Hematopoietic multipotent progenitor cell (in vitro differentiated cells): ENCODE data around the gene TOR4A. TPM values are rescaled to one million over a fixed set of nuclear protein-coding genes. Genes with fewer than 3 reads are reported as not detected.
"Not testable (repeated sequence)": the region's sequence is repeated elsewhere in the genome, so short reads cannot be mapped to it uniquely, and the experiment has no call there.

Experiments used
- DNase-seq, 3 donors: peaks; one replicate each; pipeline ENCODE4 v3.0.0-alpha.2; 2011 to 2015; ENCODE audit warnings: low read depth in 2 of 3, low spot score in 2 of 3
- total RNA-seq: library from RNA; depleted of rRNA; stranded (reverse); fragments of >200 nt; gene quantifications from one replicate; pipeline ENCODE4 v1.2.3, GENCODE V29; 2012

The TOR4A gene
- total RNA-seq, 1 donor = 25.0 TPM

DNA sequence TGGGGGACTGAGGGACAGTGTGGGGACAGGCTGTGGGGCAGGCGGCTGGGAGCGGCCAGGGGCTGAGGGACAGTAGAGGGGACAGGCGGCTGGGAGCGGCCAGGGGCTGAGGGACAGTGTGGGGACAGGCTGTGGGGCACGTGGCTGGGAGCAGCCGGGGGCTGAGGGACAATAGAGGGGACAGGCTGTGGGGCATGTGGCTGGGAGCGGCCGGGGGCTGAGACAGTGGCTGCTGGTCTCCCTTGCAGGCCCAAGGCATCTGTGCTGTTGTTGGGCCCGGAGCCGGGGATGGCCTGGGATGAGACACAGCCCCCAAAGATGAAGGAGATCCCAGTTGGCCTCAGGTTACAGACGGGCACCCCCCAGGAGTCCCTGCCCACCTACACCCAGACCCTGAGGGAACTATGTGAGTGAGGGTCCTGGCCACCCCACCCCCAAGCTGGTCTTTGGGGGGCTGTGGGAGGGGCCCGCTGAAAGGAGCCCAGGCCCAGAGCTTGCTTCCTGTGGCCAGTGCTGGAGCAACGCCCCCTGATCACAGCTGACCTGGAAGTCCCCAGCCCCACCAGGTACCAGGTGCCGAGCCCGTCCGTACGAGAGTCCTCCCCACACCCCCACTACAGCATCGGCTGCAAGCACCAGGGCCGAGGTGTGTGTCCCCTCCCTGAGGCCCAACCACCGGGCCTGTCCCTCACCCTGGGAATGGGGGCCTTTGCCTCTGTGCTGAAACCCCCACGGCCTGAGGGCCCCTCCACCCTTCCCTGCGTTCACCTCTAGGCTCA is 25.8 kb upstream of the TOR4A start:
- no peak for DNase-seq

DNA sequence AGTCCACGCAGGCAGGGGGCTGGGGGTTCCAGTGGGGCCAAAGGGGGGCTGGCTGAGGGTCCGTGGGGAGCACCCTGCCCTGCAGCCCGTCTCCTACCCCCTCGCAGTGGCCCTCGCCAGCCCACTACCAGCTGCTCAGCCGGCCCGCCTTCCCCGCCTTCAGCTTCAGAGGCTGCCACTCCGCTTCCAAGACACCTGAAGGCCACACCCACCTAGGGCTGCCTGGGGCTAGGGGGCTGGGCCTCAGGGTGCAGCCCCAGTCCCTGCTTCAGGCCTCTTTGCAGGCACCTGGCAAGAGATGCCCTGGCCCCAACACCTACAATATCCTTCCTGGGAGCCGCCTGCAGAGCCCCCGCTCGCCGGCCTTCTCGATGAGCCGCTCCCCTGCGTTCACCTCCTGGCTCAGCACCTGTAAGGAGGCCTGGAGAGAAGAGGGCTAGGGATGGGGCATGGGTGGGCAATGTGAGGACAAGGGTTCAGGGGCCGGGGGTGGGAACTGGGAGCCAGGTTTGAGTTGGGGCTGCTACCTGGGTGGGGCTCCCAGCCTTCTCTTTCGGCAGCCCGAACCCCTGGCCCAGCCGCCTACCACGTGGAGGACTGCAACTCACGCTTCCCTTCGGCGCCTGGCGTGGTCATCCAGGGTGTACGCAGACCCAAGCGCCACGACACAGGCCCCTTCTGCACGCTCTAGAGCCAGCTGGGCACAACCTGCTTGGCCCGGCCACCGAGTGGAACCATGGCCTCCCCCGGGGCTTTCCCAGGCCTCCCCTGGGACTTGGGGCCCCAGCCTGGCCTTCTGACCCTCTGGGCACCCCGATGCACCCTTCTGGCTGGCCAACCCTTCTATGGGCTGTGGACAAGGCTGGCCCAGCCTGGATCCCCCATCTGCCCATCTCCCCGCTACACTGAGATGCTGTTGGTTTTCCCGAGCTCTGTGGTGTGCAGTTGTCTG is 24.7 kb upstream of the TOR4A start:
- no peak for DNase-seq

DNA sequence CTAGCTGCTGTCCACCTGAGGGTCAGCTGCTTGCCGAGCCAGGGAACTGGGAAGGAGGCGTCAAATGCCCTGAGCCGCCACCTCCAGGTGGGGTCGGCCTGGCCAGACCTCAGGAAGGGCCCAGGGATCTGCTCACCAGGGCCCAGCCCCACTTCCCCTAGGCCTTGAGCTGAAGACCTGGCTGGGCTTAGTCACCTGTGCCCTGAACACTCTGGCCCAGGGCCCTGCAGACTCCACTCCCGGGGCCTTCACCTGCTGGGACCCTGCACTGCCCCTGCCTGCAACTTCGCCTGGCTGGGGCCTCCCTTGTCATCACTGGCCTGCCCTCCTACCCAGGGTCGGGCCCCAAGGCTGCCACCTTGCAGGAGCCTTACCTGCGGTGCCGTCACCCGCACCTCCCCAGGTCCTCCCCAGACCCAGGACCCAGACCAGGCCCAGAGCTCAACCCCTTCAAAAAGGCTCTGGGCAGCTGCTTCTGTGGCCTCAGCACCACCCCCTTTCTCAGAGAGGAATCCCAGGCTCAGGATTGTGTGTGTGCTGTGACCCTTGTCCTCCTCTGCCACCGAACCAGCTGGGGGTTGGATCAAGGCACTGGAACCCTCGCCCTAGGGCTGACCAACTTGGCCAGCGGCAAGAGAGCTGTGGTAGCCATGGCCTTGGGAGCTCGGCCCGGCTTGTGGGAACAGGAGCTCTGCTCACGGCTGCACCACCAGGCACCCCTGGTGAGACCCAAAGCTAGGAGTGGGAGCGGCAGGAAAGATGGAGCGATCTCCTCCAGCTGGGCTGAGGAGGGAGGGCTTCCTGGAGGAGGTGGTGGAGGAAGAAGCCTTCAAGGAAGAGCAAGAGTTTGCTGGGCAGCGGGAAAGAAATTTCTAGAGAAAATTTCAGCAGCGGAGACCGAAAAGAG is 23.6 kb upstream of the TOR4A start:
- no peak for DNase-seq

DNA sequence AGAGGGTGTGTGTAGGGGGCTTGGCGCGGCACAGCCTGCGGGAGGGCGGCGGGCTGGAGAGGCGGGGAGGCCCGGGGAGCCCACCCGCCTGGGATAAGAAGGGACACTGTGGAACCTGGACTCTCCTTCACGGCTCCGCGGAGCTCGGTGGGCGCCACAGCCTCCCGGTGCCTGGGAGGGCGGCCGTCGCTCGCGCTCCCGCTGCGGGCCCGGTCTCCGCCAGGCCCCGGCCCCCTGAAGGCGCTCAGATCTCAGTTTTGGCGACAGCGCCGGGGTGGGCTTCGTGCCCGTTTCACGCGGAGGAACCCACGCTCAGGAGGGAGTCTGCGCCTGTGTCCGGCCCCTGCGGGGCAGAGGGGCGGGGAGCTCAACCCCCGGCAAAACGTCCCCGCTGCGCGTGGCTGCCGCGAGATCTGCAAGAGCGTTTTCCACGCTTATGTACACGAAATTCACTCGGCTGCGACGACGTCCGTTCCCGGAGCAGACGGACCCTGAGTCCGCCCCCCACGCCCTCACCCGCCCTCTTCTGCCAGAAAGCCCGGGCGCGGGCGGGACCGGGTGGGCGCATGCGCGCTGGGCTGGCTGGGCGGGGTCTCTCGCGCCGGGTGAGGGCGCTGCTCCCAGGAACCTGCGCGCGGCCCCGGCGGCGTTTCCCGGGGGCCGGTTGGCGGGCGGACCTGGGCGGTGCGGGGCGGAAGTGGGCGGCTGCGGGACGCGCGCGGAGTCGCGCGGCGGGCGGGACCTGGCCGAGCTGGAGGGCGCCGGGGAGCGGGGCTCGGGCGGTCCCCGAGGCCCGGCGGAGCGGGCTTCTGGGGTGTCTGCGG is 22.7 kb upstream of the TOR4A start, which contains the start of gene NELFB:
NELFB (plus strand) TSS at position 704 of the 824 bp plus-strand sequence.
- DNase-seq = peak; percentile 86 to 89 (median 87)

DNA sequence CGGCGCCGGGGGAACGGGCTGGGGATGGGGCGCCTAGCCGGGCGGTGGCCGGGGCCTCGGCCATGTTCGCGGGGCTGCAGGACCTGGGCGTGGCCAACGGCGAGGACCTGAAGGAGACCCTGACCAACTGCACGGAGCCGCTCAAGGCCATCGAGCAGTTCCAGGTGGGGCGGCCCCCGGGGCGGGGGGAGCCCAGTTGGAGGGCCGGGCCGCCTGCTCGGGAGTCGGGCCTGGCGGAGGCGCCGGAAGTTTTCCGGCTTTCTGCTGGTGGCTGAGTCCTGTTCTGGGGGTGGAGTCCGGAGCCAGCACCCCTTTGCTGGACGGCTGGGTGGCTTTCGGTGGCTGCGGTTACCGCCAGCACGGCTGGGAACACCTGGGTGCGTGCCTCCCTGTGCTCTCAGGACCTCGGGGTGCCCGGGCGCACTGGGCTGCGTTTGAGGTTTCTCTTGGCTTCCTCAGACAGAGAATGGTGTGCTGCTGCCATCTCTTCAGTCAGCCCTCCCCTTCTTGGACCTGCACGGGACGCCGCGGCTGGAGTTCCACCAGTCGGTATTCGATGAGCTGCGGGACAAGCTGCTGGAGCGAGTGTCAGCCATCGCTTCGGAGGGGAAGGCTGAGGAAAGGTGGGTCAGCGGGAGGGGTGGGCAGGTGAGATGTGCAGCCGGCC is 21.9 kb upstream of the TOR4A start:
- no peak for DNase-seq

DNA sequence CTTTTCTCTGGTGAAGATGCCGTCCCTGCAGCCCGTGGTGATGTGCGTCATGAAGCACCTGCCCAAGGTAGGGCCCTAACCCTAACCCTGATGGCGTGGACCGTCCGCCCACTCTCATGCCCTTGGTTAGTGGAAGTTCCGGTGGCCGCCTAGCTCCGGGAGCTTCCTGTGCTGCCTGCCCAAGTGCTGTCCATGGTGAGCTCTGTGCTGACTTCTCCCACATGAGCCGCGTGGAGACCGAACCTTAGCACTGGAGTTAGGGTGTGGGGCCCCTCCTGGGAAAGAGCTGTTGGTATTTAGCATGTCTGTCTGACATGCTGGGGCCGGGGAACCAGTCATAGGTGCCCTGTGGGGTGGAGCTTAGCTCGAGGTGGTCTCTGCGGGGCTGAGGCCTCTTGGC is 21.2 kb upstream of the TOR4A start:
- no peak for DNase-seq

DNA sequence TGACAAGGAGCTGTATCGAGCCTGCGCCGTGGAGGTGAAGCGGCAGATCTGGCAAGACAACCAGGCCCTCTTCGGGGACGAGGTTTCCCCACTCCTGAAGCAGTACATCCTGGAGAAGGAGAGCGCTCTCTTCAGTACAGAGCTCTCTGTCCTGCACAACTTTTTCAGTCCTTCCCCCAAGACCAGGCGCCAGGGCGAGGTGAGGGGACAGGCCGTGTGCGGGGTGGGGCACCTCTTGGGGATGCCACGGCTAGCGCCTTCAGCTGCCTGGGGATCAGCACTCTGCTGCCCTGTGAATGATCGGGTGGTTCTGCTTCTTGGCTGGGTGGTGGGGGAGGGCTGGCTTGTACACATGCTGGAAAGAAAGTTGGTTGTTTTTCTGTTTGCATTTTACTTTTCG is 20.7 kb upstream of the TOR4A start:
- DNase-seq = no peak

DNA sequence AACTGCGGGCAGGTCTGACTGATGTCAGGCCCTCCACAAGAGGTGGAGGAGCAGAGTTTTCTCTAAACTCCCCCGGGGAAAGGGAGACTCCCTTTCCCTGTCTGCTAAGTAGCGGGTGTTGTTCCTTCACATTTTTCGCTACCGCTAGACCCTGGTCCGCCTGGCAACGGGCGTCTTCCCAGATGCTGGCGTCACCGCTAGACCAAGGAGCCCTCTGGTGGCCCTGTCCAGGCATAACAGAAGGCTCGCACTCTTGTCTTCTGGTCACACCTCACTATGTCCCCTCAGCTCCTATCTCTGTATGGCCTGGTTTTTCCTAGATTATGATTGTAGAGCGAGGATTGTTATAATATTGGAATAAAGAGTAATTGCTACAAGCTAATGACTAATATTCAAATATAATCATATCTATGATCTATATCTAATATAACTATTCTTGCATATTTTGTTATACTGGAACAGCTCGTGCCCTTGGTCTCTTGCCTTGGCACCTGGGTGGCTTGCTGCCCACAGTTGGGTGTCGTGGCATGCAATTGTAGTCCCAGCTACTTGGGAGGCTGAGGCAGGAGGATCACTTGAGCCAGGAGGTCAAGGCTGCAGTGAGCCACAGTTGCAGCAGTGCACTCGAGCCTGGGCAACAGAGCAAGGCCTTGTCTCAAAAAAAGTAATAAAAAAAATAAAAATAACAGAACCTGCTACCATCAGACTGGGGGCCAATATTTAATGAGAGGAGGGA is 15.2 kb upstream of the TOR4A start:
- DNase-seq = not testable (repeated sequence)

DNA sequence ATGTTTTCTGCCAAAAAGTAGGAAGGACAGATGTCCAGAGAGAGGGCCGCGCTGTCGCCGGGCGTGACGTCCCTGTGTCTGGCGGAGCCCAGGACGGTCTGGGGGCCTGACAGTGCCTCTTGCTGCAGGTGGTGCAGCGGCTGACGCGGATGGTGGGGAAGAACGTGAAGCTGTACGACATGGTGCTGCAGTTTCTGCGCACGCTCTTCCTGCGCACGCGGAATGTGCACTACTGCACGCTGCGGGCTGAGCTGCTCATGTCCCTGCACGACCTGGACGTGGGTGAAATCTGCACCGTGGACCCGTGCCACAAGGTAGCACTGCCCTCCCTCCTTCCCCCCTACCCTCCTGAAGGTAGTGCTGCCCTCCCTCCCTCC is 14.6 kb upstream of the TOR4A start:
- no peak for DNase-seq

DNA sequence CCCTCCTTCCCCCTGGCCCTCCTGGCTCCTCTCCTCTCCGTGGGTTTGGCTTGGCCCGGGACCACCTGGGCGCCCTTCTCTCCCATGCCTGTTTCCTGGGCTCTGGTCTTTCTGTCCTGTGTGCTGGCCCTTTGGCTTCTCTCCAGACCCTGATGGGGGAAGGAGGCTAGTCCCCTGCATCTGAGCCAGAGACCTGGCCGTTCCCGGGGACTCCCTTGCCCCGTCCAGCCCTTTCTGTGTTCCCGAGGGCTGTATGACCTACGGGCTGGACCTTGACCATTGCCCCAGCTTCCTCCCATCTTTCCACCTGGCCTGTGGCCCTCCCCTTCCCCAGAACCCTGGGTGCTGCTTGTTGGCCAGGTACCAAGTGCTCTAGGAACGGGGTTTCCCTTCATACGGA is 14.0 kb upstream of the TOR4A start:
- no peak for DNase-seq

DNA sequence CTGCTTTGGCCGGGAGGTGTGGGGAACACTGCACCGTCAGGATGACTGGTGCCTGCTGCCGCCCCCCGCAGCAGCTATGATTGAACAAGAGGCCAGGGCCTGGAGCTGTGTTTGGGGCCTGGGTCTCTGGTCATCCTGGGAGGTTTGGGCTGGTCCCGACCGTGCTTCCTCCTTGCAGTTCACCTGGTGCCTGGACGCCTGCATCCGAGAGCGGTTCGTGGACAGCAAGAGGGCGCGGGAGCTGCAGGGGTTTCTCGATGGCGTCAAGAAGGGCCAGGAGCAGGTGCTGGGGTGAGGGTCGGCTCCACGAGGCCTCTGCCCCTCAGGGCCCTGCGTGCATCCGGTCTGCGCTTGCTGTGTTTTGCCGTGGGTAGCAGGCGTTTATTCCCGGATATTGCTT is 13.5 kb upstream of the TOR4A start:
- DNase-seq = no peak

DNA sequence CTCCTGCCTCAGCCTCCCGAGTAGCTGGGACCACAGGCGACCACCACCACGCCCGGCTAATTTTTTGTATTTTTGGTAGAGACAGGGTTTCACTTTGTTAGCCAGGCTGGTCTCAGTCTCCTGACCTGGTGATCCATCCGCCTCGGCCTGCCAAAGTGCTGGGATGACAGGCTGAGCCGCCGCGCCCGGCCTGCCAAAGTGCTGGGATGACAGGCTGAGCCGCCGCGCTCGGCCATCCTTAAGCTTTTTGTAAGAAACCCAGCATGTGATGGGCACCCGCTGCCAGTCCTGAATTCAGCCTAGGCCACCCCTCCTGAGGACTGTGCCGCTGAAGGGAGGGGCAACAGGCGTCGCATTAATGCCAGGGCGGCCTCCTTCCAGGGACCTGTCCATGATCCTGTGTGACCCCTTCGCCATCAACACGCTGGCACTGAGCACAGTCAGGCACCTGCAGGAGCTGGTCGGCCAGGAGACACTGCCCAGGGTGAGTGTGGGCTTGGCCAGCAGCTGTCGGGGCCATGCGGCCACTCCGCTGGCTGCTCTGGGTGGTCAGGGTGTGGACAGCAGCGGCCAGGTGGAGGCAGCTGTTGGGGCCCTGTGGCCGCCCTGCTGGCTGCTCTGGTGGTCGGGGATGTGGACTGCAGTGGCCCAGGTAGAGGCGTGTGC is 11.9 kb upstream of the TOR4A start:
- DNase-seq = no peak

DNA sequence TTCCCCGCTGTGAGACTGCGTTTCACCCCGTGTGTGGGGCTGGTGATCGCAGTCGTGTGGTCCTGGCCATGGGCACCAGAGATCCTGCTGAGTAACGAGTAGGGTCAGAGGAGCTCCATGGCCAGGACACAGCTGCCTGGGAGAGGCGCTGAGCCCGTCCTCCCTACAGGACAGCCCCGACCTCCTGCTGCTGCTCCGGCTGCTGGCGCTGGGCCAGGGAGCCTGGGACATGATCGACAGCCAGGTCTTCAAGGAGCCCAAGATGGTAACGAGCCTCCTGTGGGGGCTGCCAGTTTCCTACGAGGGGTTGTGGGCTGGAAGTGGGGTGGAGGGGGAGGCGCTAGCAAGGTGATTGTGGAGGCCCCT is 11.4 kb upstream of the TOR4A start:
- no peak for DNase-seq

DNA sequence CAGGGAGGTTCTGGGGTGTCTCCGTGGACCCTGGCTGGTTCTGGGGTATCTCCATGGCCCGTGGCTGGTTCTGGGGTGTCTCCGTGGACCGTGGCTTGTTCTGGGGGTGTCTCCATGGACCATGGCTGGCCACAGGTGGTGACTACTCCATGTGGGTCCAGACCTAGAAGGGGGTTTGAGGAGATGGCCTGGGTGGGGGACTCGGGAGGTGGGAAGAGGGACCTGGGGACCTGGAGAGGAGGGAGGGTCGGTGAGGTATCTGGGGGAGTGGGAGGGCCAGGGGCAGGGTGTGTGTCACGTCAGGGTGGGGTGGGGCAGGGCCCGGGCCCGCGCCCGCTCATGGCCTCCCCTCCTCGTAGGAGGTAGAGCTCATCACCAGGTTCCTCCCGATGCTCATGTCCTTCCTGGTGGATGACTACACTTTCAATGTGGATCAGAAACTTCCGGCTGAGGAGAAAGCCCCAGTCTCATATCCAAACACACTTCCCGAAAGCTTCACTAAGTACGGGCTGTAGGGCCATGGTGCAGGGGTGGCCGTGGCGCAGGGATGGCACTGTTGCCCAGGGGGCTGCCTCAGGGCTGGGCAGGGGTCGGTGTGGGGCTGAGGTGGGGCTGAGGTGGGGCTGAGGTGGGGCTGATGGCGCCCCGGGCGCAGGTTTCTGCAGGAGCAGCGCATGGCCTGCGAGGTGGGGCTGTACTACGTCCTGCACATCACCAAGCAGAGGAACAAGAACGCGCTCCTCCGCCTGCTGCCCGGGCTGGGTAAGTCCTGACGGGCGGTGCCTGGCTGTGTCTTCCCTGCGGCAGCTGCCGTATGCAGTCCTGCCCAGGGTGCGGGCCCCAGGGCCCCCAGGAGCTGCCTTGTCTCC is 10.7 kb upstream of the TOR4A start:
- no peak for DNase-seq

DNA sequence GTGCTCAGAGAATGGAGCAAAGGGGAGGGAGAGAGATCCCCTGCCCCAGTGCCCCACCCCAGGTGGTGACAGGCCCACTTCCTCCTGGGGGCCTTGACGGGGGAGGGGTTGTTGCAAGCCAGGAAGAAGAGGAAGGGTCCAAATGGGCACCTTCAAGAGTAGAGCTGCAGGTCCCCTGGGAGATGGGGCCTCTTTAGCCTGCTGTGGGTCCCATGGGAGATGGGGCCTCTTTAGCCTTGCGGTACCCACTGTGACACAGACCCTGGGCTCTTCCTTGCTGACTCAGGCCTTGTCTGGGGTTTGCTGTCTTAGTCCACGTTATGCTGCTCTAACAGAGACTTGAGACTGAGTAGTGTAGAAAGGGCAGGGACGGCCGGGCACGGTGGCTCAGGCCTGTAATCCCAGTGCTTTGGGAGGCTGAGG is 9.6 kb upstream of the TOR4A start:
- no peak for DNase-seq

DNA sequence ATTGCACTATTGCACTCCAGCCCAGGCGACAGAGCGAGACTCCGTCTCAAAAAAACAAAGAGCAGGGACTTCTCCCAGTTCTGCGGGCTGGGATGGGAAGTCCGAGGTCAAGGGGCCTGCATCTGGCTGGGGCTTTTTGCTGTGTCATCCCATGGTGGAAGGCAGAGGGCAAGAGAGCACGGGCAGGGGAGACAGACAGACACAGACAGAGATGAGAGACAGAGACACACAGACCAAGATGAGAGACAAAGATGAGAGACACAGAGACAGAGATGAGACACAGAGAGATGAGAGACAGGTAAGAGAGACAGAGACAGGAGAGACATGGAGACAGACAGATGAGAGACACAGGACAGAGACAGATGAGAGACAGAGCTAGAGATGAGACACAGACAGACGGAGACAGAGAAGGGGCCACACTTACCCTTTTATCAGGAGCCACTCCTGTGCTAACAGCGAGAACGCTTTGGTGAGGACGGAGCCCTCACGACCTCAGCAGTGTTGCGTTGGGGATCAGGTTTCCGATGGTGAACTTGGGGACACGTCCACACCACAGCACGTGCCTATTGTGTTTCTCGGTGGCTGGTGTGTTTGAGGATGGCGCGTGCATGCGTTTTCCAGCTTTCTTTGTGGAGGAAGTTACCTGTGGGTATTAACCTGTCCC is 8.9 kb upstream of the TOR4A start:
- no peak for DNase-seq
